Gastroesophageal sphincter (tissue), 2 donors: ENCODE results near the gene NR2E1.

ENCODE experiments used
- EP300 ChIP-seq: sonication (generic); formaldehyde crosslinking; IDR thresholded peaks from one replicate; pipeline ENCODE4 v1.6.1; 2017; ENCODE audit warnings: antibody characterized with exemption, mild to moderate bottlenecking
- POLR2A ChIP-seq, 2 donors: fragments of 450-650 bp; IDR thresholded peaks; one replicate each; pipeline ENCODE4 v1.6.1; 2017; ENCODE audit warnings: antibody characterized with exemption in 2 of 2, mild to moderate bottlenecking in 2 of 2, moderate library complexity in 1 of 2

- TF ChIP-seq POLR2A (IDR thresholded peaks at IDR 0.05) (no peak), EP300 (no peak)
Observed at GRCh38 chr6:108161724-108162282, 4.0 kb upstream of the NR2E1 start.
